NCI-H1436 treated with DMSO at 0.1 percent for 48 hours (cell line): ENCODE measurements around the gene CLUH.
"Not testable (repeated sequence)": the region's sequence is repeated elsewhere in the genome, so short reads cannot be mapped to it uniquely, and the experiment has no call there.

ENCODE experiments used
- DNase-seq: peaks from one replicate; lab custom pipeline; 2025; lab: John Stamatoyannopoulos, UW

Gene CLUH

DNA sequence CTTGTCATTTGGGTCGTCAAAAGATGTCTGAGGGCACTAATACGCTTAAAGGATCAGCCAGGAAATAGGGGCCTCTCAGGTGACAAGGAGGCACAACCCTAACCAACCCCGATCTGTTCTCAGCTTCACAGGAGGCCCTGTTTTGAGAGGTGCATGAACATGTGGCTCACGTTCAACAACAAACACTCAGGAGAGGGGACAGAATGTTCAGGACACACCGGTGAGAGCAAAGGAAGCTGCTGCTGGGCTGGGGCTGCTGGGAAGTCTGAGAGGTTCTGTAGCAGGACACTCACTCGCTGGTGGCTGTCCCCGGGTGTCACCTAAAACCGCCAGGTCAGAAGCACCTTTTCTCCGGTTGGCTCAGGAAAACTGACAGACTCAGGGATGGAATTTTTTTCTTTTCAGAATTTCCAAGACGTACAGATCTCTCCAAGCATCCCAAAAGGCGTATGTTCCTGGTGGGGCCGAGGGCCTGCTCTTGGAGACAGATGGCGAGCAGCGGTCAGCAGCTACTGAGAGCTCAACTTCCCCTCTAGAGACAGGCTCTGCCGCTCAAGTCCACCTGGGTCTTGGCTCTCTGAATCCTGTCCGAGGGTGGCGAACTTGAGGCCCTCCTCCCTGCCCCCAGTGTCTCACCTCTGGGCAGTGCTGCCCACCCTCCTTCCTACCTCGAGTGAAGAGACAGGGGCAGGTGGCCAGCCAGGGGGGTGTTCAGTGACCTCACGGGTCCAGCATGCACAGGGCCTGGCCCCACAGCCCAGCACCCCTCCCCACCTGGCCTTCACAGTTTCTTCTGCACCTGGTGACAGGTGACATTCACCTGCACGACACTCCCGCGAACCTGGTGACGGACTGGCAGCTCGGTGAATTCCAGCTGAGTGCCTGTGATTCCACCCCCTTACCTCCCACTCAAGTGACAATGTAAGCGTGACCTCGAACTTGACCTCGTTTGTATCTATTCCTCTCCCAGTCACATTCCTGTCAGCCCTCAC lies 22.9 kb downstream of the CLUH start:
- no peak for DNase-seq

DNA sequence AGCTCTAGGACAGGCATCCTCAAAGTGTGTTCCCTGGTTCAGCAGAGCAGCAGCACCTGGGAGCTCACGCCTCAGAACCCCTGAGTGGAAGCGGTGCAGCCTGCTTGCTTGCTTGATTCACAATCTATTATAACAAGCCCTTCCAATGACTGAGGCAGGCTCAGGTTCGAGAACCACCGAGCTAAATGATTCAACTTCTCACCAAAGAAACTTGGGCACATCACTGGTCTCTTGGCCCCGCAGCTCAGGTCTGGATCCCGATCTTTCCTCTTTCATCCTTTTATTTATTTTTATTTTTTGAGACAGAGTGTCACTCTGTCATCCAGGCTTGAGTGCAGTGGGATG lies 24.5 kb downstream of the CLUH start:
- DNase-seq = no peak

DNA sequence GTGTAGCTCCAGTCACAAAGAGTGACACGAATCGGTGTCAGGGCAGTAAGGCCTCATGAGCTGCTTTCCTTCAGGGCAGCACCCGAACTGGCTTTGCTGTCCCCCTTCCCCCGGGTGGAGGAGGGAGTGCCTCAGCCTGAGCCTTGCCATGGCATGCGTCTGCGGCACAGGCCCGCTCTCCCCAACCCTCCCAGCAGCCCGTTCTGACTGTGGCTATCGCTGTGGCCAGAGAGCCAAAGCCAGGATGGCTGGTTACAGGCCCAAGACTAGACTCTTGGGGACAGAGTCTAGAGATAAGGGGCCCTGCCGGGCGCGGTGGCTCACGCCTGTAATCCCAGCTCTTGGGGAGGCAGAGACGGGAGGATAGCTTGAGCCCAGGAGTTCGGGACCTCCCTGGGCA lies 25.9 kb downstream of the CLUH start:
- DNase-seq = no peak

DNA sequence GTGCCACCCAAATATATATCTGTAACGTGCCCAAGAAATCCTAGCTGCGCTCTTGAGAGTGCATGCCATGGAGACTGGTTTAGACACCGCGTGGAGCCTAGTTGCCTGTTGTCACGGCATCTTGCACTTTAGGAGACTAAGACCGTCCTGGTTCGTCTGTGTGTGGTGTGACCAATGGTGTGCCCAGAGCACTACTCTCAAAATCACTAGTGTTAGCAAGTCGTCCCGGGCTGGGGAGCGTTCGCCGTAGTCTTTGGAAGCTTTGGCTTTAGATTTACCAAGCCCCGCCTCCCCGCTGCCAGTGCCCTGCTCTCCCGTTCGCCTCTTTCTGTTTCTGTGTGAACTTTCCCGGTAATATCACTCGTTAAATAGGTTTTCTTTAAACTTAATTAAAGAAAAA lies 27.0 kb downstream of the CLUH start:
- no peak for DNase-seq

DNA sequence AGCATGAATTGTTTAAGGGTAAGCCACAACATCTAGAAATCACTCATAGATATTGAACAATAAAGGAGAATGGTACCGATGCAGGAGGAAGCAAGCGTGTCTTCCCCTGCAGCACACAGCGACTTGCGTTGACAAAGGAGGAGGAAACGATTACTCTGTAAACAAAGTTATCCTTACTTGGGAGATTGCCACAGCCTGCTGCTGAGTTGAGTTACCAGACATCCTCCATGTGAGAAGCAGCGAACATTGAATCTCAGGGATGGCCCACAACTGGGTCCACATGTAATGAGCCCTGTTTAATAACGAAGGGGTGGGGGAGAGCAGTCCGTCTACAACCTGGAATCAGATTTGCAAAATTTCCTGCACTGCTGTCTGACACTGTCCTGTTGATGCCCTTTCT lies 27.7 kb downstream of the CLUH start:
- DNase-seq = no peak

DNA sequence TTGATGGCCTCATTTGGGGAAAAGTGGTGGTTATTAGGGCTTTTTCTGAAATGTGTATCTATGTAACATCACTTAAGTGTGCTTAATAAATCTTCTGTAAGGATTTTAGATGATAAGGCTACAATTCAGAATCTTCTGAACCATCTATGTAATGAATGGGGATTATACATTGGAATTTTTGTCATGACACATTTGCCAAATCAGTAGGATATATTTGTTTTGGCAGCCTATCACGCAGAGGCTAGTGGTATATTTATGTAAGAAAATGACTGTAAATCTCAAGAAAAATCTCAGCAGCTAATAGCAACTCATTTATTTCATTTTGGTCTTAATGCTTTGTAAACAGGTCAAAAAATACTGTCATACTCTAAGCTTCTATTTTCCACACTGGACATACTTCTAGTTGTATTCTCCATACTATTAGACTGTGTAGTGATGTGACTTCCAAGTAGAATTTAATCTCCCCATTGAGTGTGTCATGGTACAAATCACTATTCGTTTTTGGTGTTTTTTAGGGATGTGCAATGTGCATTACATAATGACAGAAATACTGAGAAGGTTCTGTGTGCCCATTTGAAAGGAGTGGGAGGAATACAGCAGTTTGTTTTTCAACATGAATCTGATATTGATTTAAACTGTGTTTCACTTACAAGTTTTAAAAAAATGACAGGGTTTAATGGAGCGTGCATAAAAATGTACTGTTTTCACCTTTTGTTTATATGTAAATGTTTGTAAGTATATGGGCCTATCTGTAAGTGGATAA lies 29.2 kb downstream of the CLUH start:
- DNase-seq = no peak

DNA sequence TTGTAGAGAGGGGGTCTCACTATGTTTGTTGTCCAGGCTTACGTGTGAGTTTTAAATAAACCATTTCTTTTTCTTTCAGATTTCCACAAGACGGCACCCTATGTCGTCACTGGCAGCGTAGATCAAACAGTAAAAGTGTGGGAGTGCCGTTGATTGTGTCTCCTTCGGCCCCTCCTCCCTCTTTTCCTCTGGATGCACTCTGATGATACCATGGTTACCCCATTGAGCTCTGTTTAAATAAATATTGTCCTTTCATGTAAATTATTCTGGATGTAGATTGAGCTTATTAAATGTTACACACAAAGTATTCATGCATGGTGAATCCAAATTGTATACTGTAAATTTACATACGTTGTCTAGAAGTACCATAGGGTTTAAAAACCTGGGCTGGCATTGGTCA lies 29.9 kb downstream of the CLUH start:
- DNase-seq = no peak

DNA sequence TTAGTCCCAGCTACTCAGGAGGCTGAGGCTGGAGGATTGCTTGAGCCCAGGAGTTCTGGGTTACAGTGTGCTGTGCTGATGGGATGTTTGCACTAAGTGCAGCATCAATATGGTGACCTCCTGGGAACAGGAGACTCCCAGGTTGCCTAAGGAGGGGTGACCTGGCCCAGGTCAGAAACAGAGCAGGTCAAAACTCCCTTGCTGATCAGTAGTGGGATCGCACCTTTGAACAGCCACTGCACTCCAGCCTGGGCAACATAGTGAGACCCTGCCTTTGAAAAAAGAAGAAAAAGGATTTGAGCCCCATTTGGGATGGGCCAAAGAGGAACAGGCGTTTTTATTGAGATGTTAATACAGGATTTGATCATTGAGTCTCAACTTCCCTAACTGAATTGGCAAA lies 30.6 kb downstream of the CLUH start:
- no peak for DNase-seq

DNA sequence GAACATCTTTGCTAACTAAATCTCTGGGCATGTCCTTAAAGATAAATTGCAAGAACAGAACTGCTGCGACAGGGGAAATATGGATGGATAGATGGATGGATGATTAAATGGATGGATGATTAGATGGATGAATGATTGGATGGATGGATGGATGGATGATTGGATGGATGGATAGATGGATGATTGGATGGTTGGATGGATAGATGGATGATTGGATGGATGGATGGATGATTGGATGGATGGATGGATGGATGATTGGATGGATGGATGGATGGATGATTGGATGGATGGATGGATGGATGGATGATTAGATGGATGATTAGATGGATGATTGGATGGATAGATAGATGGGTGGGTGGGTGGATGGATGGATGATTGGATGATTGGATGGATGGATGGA lies 32.3 kb downstream of the CLUH start:
- DNase-seq = not testable (repeated sequence)

DNA sequence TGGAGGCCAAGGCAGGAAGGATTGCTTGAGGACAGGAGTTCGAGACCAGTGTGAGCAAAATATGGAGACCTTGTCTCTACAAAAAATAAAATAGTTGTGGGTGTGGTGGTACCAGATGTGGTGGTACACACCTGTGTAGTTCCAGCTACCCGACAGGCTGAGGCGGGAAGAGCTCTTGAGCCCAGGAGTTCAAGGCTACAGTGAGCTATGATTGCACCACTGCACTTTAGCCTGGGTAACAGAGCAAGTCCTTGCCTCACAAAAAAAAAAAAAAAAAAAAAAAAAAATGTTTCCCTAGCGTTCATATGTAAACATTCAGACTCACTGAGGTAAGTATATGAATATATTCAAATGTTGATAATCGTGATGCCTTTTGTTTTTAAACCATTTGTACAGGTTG lies 39.5 kb downstream of the CLUH start:
- DNase-seq = no peak

DNA sequence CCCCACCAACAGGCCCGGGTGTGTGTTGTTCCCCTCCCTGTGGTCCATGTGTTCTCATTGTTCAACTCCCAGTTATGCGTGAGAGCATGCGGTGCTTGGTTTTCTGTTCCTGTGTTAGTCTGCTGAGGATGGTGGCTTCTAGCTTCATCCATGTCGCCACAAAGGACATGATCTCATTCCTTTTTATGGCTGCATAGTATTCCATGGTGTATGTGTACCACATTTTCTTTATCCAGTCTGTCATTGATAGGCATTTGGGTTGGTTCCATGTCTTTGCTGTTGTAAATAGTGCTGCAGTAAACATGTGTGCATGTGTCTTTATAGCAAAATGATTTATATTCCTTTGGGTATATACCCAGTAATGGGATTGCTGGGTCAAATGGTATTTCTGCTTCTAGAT lies 51.2 kb downstream of the CLUH start:
- not testable (repeated sequence) for DNase-seq

DNA sequence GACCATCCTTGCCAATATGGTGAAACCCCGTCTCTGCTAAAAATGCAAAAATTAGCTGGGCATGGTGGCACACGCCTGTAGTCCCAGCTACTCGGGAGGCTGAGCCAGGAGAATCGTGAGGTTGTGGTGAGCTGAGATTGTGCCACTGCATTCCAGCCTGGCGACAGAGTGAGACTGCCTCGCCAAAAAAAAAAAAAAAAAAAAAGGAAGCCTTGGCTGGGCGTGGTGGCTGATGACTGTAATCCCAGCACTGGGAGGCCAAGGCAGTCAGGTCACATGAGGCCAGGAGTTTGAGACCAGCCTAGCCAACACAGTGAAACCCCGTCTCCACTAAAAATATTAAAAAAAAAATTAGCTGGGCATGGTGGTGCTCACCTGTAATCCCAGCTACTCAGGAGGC lies 52.2 kb downstream of the CLUH start:
- not testable (repeated sequence) for DNase-seq

DNA sequence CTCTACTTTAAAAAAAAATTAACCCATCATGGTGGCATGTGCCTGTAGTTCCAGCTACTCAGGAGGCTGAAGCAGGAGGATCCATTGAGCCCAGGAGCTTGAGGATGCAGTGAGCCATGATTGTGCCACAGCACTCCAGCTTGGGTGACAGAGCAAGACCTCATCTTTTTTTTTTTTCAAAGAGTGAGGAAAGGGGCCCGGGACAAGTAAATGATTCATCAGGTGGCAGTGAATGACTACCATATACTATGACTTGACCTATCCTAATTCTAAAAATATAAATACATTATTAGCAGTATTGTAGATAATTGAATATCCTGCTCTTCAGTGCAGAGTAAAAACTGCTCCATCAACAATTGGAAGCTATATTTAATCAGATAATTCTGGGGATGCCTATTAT lies 55.3 kb downstream of the CLUH start:
- no peak for DNase-seq

DNA sequence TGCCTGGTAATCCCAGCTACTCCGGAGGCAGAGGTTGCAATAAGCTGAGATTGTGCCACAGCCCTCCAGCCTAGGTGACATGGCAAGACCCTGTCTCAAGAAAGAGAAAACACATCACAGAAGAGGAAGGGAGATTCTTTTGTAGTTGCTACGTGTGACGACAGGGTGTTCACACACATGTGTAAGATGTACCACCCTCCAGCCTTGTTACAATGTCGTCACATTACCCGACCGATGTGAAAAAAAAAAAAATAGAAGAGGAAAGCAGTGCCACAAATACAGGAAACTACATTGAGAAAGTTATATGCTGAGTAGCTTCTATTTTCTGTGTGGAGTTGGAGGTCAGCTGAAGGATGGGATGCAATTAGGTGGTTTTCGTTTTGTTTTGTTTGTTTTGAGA lies 56.0 kb downstream of the CLUH start:
- DNase-seq = no peak

DNA sequence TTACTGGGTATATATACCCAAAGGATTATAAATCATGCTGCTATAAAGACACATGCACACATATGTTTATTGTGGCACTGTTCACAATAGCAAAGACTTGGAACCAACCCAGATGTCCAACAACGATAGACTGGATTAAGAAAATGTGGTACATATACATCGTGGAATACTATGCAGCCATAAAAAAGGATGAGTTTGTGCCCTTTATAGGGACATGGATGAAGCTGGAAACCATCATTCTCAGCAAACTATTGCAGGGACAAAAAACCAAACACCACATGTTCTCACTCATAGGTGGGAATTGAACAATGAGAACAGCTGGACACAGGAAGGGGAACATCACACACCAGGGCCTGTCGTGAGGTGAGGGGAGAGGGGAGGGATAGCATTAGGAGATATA lies 58.7 kb downstream of the CLUH start:
- DNase-seq = not testable (repeated sequence)

DNA sequence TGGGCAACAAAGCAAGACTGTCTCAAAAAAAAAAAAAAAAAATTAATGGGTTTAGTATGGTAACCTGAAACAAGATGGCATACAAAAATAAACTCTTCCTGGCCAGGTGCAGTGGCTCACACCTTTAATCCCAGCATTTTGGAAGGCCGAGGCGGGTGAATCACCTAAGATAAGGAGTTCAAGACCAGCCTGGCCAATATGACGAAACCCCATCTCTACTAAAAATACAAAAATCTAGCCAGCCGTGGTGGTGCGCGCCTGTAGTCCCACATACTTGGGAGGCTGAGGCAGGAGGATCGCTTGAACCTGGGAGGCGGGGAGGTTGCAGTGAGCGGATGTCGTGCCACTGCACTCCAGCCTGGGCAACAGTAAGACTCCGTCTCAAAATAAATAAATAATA lies 62.4 kb downstream of the CLUH start:
- no peak for DNase-seq

DNA sequence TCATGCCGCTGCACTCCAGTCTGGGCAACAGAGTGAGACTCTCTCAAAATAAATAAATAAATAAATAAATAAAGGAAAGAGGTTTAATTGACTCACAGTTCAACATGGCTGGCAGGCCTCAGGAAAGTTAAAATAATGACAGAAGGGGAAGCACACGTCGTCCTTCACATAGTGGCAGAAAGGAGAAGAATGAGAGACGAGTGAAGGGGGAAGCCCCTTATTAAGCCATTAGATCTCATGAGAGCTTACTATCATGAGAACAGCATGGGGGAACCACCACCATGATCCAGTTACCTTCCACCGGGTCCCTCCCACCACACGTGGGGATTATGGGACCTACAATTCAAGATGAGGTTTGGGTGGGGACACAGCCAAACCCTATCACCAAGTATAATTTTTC lies 63.6 kb downstream of the CLUH start:
- no peak for DNase-seq

DNA sequence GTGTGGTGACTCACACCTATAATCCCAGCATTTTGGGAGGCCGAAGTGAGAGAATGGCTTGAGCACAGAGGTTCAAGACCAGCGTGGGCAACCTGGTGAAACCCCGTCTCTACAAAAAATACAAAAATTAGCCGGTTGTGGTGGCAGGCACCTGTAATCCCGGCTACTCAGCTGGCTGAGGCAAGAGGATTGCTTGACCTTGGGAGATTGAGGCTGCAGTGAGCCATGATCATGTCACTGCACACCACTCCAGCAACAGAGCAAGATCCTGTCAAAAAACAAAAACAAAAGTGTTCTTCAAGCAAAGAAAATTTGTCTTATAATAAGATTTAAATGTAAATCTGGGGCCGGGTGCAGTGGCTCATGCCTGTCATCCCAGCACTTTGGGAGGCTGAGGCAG lies 66.6 kb downstream of the CLUH start:
- DNase-seq = no peak
